Measurements from ENCODE around the gene APP. TPM values are rescaled to one million over a fixed set of nuclear protein-coding genes. Genes with fewer than 3 reads are reported as not detected.

Gene APP
- total RNA-seq, 1 donor from 2014 or later = 141 TPM

DNA sequence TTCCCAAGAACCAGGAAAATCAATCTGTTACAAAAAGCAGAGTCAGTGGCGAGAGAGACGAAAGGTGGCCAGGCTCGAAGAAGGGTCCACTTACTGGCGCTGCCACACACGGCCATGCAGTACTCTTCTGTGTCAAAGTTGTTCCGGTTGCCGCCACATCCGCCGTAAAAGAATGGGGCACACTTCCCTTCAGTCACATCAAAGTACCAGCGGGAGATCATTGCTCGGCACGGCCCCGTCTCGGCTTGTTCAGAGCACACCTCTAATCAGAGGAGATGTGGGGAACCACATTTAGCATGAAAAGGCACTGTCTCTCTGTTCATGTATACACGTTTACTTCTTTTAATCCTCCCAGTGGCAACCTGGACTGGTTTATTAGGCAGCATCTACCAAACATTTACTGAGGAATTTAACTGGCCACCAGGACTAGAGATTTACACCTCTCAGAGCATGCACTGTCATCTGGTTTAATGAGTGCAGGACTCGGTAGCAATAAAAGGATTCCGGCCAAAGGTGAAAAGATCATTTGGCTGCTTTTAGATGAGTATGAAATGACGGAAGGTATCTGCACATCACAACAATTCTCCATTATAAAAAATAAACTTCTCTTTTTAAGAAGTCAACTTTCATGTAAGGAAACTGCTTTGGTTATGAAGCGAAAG lies 170.5 kb downstream of the APP start:
- no peaks in the 10 kb centered on the region for H3K27me3 ChIP-seq (ENCODE audit: control insufficient read depth in 3 of 3, insufficient read depth in 3 of 3, low read length in 3 of 3)
- H3K27ac ChIP-seq (ENCODE audit: low read depth, low read length) = no peak overlapping the region
- H3K36me3 ChIP-seq (ENCODE audit: control insufficient read depth in 3 of 3, insufficient read depth in 3 of 3, low read length in 3 of 3) = no peaks in the 10 kb centered on the region
- H3K9ac ChIP-seq (ENCODE audit: low read depth in 1 of 3, low read length in 3 of 3) = no peak overlapping the region
- no peaks in the 10 kb centered on the region for H3K9me3 ChIP-seq (ENCODE audit: control insufficient read depth in 3 of 3, low read length in 3 of 3)
- no peak overlapping the region for H3K4me3 ChIP-seq (ENCODE audit: low read length in 3 of 3)
- peaks cover 6 to 7% (median 6%) of the 10 kb centered on the region in 3 donors for H3K4me1 ChIP-seq (ENCODE audit: control insufficient read depth in 3 of 3, insufficient read depth in 3 of 3, low read length in 3 of 3)

DNA sequence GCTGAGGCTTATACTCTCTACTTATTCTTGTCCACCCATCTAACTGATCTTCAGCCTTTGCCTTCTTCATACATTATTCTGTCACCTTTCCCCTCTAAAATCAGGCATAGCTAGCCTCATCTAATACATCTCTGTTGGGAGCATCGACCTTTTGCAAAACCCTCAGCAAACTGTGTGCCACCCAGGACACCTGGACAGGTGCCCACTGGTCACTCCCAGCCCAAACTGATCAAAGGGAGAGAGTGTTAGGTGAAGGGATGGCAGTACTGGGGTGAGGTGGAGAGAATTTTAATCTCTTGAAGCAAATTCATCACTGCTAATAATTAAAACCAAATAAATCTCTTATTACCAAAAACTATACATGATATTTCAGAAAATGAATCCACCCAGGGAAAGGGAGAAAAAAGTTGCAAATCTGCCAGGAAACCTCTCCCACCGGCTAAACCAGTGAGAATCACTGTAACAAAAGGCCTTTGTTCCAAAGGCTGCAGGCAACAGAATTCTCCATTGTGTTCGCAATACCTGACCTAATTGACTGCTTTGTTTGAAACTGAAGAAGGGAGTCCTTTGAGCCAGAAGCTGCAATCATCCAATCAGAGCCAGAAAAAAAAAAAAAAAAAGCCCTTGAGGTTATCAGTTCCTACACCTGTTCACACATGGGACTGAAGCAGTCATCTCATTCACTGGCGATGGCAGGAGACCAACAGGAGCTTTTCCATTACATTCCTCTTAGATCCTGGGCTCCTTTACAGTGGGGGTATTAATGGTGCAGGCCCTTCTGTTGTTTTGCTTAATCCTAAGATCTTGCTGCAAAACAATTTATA lies 172.6 kb downstream of the APP start:
- Histone ChIP-seq H3K9me3 (ENCODE audit: control insufficient read depth in 3 of 3, low read length in 3 of 3) (no peaks in the 10 kb centered on the region), H3K36me3 (ENCODE audit: control insufficient read depth in 3 of 3, insufficient read depth in 3 of 3, low read length in 3 of 3) (no peaks in the 10 kb centered on the region), H3K9ac (ENCODE audit: low read depth in 1 of 3, low read length in 3 of 3) (no peak overlapping the region), H3K4me1 (ENCODE audit: control insufficient read depth in 3 of 3, insufficient read depth in 3 of 3, low read length in 3 of 3) (peaks cover 6 to 10% (median 6%) of the 10 kb centered on the region in 3 donors), H3K27me3 (ENCODE audit: control insufficient read depth in 3 of 3, insufficient read depth in 3 of 3, low read length in 3 of 3) (no peaks in the 10 kb centered on the region), H3K27ac (ENCODE audit: low read depth, low read length) (no peak overlapping the region), H3K4me3 (ENCODE audit: low read length in 3 of 3) (no peak overlapping the region)

DNA sequence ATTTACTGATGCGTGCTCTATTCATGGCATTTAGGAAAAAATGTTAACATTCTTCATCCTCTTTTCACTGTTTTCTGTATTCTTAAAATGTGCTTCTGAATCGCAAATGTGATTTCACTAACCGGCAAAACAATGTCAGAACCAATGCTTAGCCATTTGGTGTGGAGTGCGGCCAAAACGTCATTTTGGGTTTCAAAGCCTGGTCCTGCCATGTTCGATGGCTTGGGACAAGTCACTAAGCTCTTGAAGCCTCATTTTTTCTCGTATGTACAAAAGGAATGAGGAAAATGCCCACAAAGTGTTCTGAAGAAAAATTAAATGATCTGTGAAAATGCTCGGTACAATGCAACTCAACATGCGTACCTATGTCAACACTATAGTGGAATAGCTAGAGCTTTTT lies 175.3 kb downstream of the APP start:
- H3K4me1 ChIP-seq (ENCODE audit: control insufficient read depth in 3 of 3, insufficient read depth in 3 of 3, low read length in 3 of 3) = peaks cover 6 to 10% (median 6%) of the 10 kb centered on the region in 3 donors
- no peak overlapping the region for H3K4me3 ChIP-seq (ENCODE audit: low read length in 3 of 3)
- H3K27me3 ChIP-seq (ENCODE audit: control insufficient read depth in 3 of 3, insufficient read depth in 3 of 3, low read length in 3 of 3) = no peaks in the 10 kb centered on the region
- no peak overlapping the region for H3K9ac ChIP-seq (ENCODE audit: low read depth in 1 of 3, low read length in 3 of 3)
- H3K27ac ChIP-seq (ENCODE audit: low read depth, low read length) = no peak overlapping the region
- H3K36me3 ChIP-seq (ENCODE audit: control insufficient read depth in 3 of 3, insufficient read depth in 3 of 3, low read length in 3 of 3) = no peaks in the 10 kb centered on the region
- no peaks in the 10 kb centered on the region for H3K9me3 ChIP-seq (ENCODE audit: control insufficient read depth in 3 of 3, low read length in 3 of 3)

DNA sequence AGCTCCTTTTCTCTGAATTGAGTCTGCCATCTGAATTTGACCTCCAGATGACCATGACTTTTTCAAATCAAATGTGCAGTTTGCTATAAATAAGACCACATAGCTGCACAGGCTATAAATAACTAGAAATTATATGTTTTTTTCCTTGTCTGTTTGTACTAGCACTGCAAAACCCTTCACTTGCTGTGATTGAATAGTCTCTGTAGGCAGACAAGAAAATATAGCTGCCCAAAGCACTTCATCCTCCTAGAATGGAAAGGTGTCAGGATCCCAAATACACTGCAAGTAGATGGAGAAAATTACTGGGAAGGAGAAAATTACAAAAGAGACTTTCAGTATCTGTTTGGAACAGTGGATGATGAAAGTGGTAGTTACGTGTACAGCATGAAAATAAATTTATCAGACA lies 175.8 kb downstream of the APP start:
- no peak overlapping the region for H3K27ac ChIP-seq (ENCODE audit: low read depth, low read length)
- H3K4me1 ChIP-seq (ENCODE audit: control insufficient read depth in 3 of 3, insufficient read depth in 3 of 3, low read length in 3 of 3) = peaks cover 6 to 10% (median 6%) of the 10 kb centered on the region in 3 donors
- H3K4me3 ChIP-seq (ENCODE audit: low read length in 3 of 3) = no peak overlapping the region
- no peaks in the 10 kb centered on the region for H3K9me3 ChIP-seq (ENCODE audit: control insufficient read depth in 3 of 3, low read length in 3 of 3)
- H3K27me3 ChIP-seq (ENCODE audit: control insufficient read depth in 3 of 3, insufficient read depth in 3 of 3, low read length in 3 of 3) = no peaks in the 10 kb centered on the region
- no peaks in the 10 kb centered on the region for H3K36me3 ChIP-seq (ENCODE audit: control insufficient read depth in 3 of 3, insufficient read depth in 3 of 3, low read length in 3 of 3)
- H3K9ac ChIP-seq (ENCODE audit: low read depth in 1 of 3, low read length in 3 of 3) = no peak overlapping the region

DNA sequence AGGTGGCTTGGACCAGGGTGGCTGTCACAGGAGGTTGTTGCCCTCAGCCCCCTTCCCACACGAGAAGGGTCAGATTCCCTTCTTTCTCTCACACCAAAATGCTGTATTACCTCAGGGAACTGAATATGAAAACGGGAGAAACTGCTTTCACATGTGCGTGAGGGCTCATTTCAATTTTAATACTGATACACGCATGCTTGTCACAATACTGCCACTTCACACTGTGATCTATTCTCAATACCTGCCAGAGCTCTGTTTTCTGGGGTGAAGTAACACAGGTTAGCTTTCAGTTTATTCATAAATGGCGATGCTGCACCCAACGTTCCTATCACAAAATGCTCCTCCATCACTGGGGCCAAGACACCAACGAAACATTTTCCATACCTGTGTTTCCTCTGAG lies 181.8 kb downstream of the APP start:
- H3K27me3 ChIP-seq (ENCODE audit: control insufficient read depth in 3 of 3, insufficient read depth in 3 of 3, low read length in 3 of 3) = no peaks in the 10 kb centered on the region
- no peaks in the 10 kb centered on the region for H3K4me1 ChIP-seq (ENCODE audit: control insufficient read depth in 3 of 3, insufficient read depth in 3 of 3, low read length in 3 of 3)
- H3K9ac ChIP-seq (ENCODE audit: low read depth in 1 of 3, low read length in 3 of 3) = no peak overlapping the region
- H3K9me3 ChIP-seq (ENCODE audit: control insufficient read depth in 3 of 3, low read length in 3 of 3) = no peaks in the 10 kb centered on the region
- H3K27ac ChIP-seq (ENCODE audit: low read depth, low read length) = no peak overlapping the region
- peaks cover 0 to 1% (median 0%) of the 10 kb centered on the region in 3 donors for H3K36me3 ChIP-seq (ENCODE audit: control insufficient read depth in 3 of 3, insufficient read depth in 3 of 3, low read length in 3 of 3)
- no peak overlapping the region for H3K4me3 ChIP-seq (ENCODE audit: low read length in 3 of 3)

DNA sequence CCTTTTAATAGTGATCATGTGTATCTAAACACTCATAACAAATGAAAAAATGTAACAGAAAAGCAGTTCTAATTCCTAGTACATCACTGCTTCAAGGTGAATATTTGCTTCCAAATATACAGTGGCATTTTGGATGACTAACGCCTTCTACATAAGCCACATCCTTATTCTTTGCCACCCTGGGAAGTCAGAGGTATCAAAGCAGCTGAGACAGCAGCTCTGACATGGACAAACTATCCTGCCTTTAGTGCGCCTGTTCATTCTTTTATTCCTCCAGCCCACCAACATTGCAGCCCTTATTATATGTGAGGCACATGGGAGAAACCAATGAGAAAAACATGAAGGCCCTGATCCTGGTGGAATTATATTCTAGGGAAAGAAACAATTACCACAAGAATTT lies 183.0 kb downstream of the APP start:
- no peaks in the 10 kb centered on the region for H3K9me3 ChIP-seq (ENCODE audit: control insufficient read depth in 3 of 3, low read length in 3 of 3)
- no peak overlapping the region for H3K4me3 ChIP-seq (ENCODE audit: low read length in 3 of 3)
- H3K27me3 ChIP-seq (ENCODE audit: control insufficient read depth in 3 of 3, insufficient read depth in 3 of 3, low read length in 3 of 3) = no peaks in the 10 kb centered on the region
- no peaks in the 10 kb centered on the region for H3K4me1 ChIP-seq (ENCODE audit: control insufficient read depth in 3 of 3, insufficient read depth in 3 of 3, low read length in 3 of 3)
- peaks cover 0 to 1% (median 0%) of the 10 kb centered on the region in 3 donors for H3K36me3 ChIP-seq (ENCODE audit: control insufficient read depth in 3 of 3, insufficient read depth in 3 of 3, low read length in 3 of 3)
- H3K9ac ChIP-seq (ENCODE audit: low read depth in 1 of 3, low read length in 3 of 3) = no peak overlapping the region
- no peak overlapping the region for H3K27ac ChIP-seq (ENCODE audit: low read depth, low read length)

DNA sequence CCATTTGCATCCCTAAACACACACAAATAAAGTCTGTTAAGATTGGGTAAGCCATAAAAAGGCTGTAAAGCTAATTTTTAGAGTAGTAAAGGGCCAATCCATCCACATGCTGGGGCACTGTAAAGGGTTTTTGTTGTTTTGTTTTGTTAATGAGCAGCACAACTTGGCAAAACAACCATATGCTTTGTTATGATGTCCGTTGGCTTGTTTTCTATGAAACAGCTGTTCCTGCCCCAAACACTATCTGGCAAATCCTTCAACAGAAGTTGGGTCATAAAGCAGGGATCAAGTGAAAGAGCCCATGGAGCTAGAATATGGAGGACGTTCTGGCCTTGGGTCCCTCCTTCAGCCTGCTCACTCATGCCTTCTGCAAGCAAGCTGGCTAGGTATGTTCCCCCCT lies 183.6 kb downstream of the APP start:
- H3K9me3 ChIP-seq (ENCODE audit: control insufficient read depth in 3 of 3, low read length in 3 of 3) = no peaks in the 10 kb centered on the region
- no peak overlapping the region for H3K4me3 ChIP-seq (ENCODE audit: low read length in 3 of 3)
- H3K27me3 ChIP-seq (ENCODE audit: control insufficient read depth in 3 of 3, insufficient read depth in 3 of 3, low read length in 3 of 3) = no peaks in the 10 kb centered on the region
- peaks cover 0 to 1% (median 0%) of the 10 kb centered on the region in 3 donors for H3K36me3 ChIP-seq (ENCODE audit: control insufficient read depth in 3 of 3, insufficient read depth in 3 of 3, low read length in 3 of 3)
- H3K27ac ChIP-seq (ENCODE audit: low read depth, low read length) = no peak overlapping the region
- H3K9ac ChIP-seq (ENCODE audit: low read depth in 1 of 3, low read length in 3 of 3) = no peak overlapping the region
- no peaks in the 10 kb centered on the region for H3K4me1 ChIP-seq (ENCODE audit: control insufficient read depth in 3 of 3, insufficient read depth in 3 of 3, low read length in 3 of 3)

DNA sequence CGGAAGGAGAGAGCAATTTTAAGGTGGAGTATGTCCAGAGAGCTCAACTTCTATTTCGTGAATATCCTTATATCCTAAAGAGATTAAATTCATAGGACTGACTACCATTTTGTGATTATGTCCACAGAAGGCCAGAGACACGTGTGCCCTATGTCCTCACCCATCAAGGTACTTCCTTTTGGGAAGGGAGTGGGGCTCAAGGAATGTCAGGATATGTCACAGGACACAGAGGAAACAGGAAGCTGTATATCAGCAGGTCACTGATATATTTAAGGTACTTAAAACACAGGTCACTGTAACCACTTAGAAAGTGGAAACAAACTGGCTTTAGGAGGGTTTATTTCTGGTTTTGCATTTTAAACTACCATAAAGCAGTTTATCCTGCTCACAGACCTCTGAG lies 184.6 kb downstream of the APP start:
- H3K27ac ChIP-seq (ENCODE audit: low read depth, low read length) = no peak overlapping the region
- H3K36me3 ChIP-seq (ENCODE audit: control insufficient read depth in 3 of 3, insufficient read depth in 3 of 3, low read length in 3 of 3) = peaks cover 0 to 1% (median 0%) of the 10 kb centered on the region in 3 donors
- no peak overlapping the region for H3K4me3 ChIP-seq (ENCODE audit: low read length in 3 of 3)
- H3K9ac ChIP-seq (ENCODE audit: low read depth in 1 of 3, low read length in 3 of 3) = no peak overlapping the region
- H3K4me1 ChIP-seq (ENCODE audit: control insufficient read depth in 3 of 3, insufficient read depth in 3 of 3, low read length in 3 of 3) = no peaks in the 10 kb centered on the region
- H3K27me3 ChIP-seq (ENCODE audit: control insufficient read depth in 3 of 3, insufficient read depth in 3 of 3, low read length in 3 of 3) = no peaks in the 10 kb centered on the region
- no peaks in the 10 kb centered on the region for H3K9me3 ChIP-seq (ENCODE audit: control insufficient read depth in 3 of 3, low read length in 3 of 3)

DNA sequence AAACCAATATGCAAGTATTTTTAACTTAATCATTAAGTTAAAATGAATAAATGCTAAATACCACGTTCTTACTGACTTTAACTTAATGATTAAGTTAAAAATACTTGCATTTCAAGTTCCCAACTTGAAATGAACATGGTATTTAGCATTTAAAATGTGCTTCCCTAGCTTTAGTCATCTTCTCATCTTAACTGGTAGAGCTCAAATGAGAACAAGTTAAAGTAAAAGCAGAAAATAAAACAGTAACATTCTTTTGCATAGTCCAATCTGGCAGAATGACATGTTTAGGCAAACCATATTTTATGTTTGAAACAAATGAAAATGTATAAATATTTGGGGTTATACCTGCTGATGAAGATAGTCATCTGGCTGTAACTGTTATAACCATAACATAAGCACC lies 186.0 kb downstream of the APP start:
- Histone ChIP-seq H3K27me3 (ENCODE audit: control insufficient read depth in 3 of 3, insufficient read depth in 3 of 3, low read length in 3 of 3) (no peaks in the 10 kb centered on the region), H3K9me3 (ENCODE audit: control insufficient read depth in 3 of 3, low read length in 3 of 3) (no peaks in the 10 kb centered on the region), H3K27ac (ENCODE audit: low read depth, low read length) (no peak overlapping the region), H3K4me3 (ENCODE audit: low read length in 3 of 3) (no peak overlapping the region), H3K9ac (ENCODE audit: low read depth in 1 of 3, low read length in 3 of 3) (no peak overlapping the region), H3K36me3 (ENCODE audit: control insufficient read depth in 3 of 3, insufficient read depth in 3 of 3, low read length in 3 of 3) (peaks cover 0 to 3% (median 1%) of the 10 kb centered on the region in 3 donors), H3K4me1 (ENCODE audit: control insufficient read depth in 3 of 3, insufficient read depth in 3 of 3, low read length in 3 of 3) (no peaks in the 10 kb centered on the region)

DNA sequence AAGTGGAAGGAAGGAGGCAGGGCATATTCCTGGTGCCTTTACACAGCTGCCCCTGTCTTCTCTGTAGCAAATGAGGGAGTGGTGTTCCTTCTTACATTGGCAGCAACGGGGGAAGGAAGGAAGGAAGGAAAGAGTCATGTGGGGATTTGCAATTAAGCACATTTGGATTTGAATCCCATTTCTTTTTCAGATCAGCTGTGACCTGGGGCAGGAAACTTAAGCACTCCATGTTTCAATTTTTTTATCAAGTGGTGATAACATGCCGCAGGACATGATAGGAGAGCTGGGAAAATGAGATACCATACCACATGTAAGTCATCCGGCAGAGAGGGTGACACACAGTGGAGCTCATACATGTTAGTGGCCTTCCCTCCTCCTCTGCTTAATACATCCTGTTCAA lies 186.8 kb downstream of the APP start:
- Histone ChIP-seq H3K4me3 (ENCODE audit: low read length in 3 of 3) (no peak overlapping the region), H3K9ac (ENCODE audit: low read depth in 1 of 3, low read length in 3 of 3) (no peak overlapping the region), H3K4me1 (ENCODE audit: control insufficient read depth in 3 of 3, insufficient read depth in 3 of 3, low read length in 3 of 3) (no peaks in the 10 kb centered on the region), H3K9me3 (ENCODE audit: control insufficient read depth in 3 of 3, low read length in 3 of 3) (no peaks in the 10 kb centered on the region), H3K27me3 (ENCODE audit: control insufficient read depth in 3 of 3, insufficient read depth in 3 of 3, low read length in 3 of 3) (no peaks in the 10 kb centered on the region), H3K36me3 (ENCODE audit: control insufficient read depth in 3 of 3, insufficient read depth in 3 of 3, low read length in 3 of 3) (peaks cover 0 to 3% (median 0%) of the 10 kb centered on the region in 3 donors), H3K27ac (ENCODE audit: low read depth, low read length) (no peak overlapping the region)

Measured in skeletal muscle tissue (tissue), 4 donors.